Fibroblast of villous mesenchyme (primary cell): Measurements from ENCODE around the gene KRT75. TPM values are rescaled to one million over a fixed set of nuclear protein-coding genes. Genes with fewer than 3 reads are reported as not detected.

ENCODE experiments used
- DNase-seq: peaks from one replicate; pipeline ENCODE4 v3.0.0-alpha.2; 2010; ENCODE audit warnings: low read depth
- H3K4me3 ChIP-seq: 2 replicates; pipeline ENCODE4 v1.5.1; 2011; ENCODE audit warnings: low read depth, mild to moderate bottlenecking, low read length
- total RNA-seq: library from RNA; depleted of rRNA; stranded (reverse); fragments of >200 nt; gene quantifications from 2 replicates; pipeline ENCODE4 v1.2.3, GENCODE V29; 2012
- TF ChIP-seq, protein P1 (sequence below): IDR thresholded peaks from 2 replicates; pipeline ENCODE4 v1.5.1; 2012; ENCODE audit warnings: low read depth, mild to moderate bottlenecking, low read length; ENCODE audit not compliant: insufficient read depth

Gene KRT75
- total RNA-seq, 1 donor: not detected

DNA sequence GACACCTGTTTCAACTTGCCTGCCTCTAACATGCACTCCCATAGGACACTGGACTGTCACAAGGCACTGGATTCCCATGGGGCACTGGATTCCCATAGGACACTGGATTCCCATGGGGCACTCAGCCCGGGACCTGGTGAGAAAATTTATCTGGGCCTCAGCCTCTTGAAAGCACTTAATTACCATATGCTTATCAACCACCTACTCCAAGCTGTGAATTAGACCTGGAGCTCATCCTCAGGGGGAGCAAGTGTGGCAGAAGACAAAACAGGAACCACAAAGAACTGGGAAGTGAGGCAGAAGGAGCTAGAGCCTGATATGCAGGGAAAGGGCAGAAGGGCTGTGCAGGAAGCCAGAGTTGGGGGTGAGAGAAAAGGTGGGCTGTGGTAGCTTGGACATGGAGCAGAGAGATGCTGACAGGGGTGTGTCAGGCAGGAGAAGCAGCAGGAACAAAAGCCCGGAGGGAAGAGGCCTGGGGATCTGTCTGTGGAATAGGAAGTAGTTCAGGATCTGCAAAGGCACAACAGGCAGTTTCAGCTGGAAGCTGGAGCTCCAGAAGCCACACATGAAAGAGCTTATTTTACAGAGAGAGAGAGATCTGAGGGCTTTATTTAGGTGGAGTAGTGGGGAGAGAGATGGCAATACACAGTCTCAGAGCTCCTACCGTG is 31.2 kb downstream of the KRT75 start:
- H3K4me3 ChIP-seq: no peak overlapping the region
- no peak for DNase-seq
- TF ChIP-seq, protein P1, sequence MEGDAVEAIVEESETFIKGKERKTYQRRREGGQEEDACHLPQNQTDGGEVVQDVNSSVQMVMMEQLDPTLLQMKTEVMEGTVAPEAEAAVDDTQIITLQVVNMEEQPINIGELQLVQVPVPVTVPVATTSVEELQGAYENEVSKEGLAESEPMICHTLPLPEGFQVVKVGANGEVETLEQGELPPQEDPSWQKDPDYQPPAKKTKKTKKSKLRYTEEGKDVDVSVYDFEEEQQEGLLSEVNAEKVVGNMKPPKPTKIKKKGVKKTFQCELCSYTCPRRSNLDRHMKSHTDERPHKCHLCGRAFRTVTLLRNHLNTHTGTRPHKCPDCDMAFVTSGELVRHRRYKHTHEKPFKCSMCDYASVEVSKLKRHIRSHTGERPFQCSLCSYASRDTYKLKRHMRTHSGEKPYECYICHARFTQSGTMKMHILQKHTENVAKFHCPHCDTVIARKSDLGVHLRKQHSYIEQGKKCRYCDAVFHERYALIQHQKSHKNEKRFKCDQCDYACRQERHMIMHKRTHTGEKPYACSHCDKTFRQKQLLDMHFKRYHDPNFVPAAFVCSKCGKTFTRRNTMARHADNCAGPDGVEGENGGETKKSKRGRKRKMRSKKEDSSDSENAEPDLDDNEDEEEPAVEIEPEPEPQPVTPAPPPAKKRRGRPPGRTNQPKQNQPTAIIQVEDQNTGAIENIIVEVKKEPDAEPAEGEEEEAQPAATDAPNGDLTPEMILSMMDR: no peak

- TF ChIP-seq, protein P1: no peak
- DNase-seq: no peak
- no peak overlapping the region for H3K4me3 ChIP-seq
These were observed 31.8 kb downstream of the KRT75 start for GRCh38 chr12:52402377-52402776.

GRCh38 chr12:52401926-52402325 is 32.2 kb downstream of the KRT75 start:
- no peak overlapping the region for H3K4me3 ChIP-seq
- TF ChIP-seq, protein P1: no peak
- DNase-seq: no peak

DNA sequence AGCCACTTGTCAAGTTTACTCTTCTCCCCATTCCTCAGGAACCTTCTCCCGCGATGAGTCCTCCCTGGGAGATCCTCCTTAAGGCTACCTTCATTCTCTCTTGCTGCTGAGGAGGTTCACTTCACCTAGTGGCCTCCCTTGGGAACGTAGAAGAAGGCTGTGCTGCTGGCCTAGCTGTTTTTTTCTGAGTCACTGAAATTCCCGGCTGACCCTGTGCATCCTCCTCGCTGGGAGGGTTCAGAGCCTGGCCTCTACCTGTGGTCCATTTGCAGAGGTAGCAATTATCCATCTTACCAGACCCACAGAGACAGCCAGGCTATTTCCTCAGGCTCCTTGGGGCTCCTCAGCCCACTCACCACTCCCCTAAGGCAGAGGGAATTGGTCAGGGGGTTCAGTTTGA is 32.6 kb downstream of the KRT75 start:
- TF ChIP-seq, protein P1: no peak
- DNase-seq: no peak
- no peak overlapping the region for H3K4me3 ChIP-seq

DNA sequence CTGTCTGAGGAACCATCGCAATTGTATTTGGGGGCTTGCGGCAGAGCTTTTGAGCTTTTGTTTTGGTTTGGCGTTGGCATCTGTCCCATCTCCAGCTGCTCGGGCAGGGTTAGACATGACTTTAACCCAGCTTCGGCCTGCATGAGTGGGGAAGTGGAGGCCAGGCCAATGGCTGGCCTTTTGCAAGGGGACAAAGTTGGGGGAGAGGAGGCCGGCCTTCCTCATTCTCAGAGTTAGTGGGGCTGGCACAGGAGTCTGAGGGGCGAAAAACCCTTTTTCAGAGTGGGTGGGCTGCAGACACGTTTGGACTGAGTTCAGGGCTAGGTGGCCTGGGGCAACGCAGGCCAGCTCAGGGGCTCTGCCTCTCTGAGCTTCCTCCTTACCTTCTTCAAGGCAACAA is 33.3 kb downstream of the KRT75 start:
- TF ChIP-seq, protein P1: no peak
- no peak for DNase-seq
- no peak overlapping the region for H3K4me3 ChIP-seq

DNA sequence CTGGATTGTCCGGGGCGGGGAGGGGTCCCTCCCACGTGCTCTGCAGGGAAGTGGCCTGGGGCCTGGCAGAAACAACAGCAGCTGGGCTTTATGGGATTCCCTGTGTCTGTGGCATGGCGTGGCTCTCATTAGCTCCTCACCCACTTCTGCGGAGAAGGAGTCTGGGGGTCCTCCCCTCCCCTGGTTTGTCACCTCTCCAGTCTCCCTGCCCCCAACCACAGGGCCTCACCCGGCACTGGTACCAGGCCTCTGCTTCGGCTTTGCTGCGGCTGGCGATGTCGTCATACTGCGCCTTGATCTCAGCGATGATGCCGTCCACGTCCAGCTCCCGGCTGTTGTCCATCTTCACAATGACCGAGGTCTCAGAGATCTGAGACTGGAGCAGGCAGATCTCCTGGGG is 34.4 kb downstream of the KRT75 start:
- TF ChIP-seq, protein P1: no peak
- no peak overlapping the region for H3K4me3 ChIP-seq
- DNase-seq: no peak

- TF ChIP-seq, protein P1: no peak
- H3K4me3 ChIP-seq: no peak overlapping the region
- no peak for DNase-seq
These were observed 36.0 kb downstream of the KRT75 start for GRCh38 chr12:52398176-52398575.
